K562 (cell line): ENCODE data around the gene CPT1C. TPM values are rescaled to one million over a fixed set of nuclear protein-coding genes. Genes with fewer than 3 reads are reported as not detected.

Source experiments
- ADNP ChIP-seq: fragments of 200-800 bp; sonication (Bioruptor generic); IDR thresholded peaks from 2 replicates; pipeline ENCODE4 v1.6.1; 2016; ENCODE audit warnings: missing genetic modification characterization, missing compliant biosample characterization
- AFF4 ChIP-seq: sonication (generic); formaldehyde crosslinking; IDR thresholded peaks from 2 replicates; pipeline ENCODE4 v1.8.0; 2023; ENCODE audit warnings: mild to moderate bottlenecking, missing genetic modification reagents
- ARID3B ChIP-seq: fragments of 250-450 bp; sonication (Bioruptor Pico); IDR thresholded peaks from 2 replicates; pipeline ENCODE4 v1.4.0; 2020; ENCODE audit warnings: borderline replicate concordance
- DPF2 ChIP-seq: fragments of 450-650 bp; IDR thresholded peaks from 2 replicates; pipeline ENCODE4 v1.6.1; 2016
- E2F8 ChIP-seq: fragments of 450-650 bp; IDR thresholded peaks from 2 replicates; pipeline ENCODE4 v1.7.1; 2018; ENCODE audit warnings: mild to moderate bottlenecking, low read depth; ENCODE audit not compliant: partially characterized antibody
- EHMT2 ChIP-seq: fragments of 450-650 bp; IDR thresholded peaks from 2 replicates; pipeline ENCODE4 v1.6.1; 2018; ENCODE audit warnings: antibody characterized with exemption
- ELF2 ChIP-seq: fragments of 250-450 bp; sonication (Bioruptor Pico); IDR thresholded peaks from 2 replicates; pipeline ENCODE4 v1.5.0; 2021; ENCODE audit warnings: mild to moderate bottlenecking
- EP300 ChIP-seq: IDR thresholded peaks from 2 replicates; pipeline ENCODE4 v1.6.1; 2012; ENCODE audit warnings: low read length, improper control_type of control experiment
- HDAC1 ChIP-seq, 2 experiments: fragments of 450-650 bp; IDR thresholded peaks; 2 replicates each; pipeline ENCODE4 v1.6.1; 2016 to 2017; ENCODE audit warnings: inconsistent platforms in 1 of 2, mild to moderate bottlenecking in 1 of 2, moderate library complexity in 1 of 2
- HMGN3 ChIP-seq: IDR thresholded peaks from 2 replicates; pipeline ENCODE4 v1.6.1; 2011; ENCODE audit warnings: borderline replicate concordance, low read depth, mild to moderate bottlenecking, mixed read lengths, low read length; ENCODE audit not compliant: insufficient read length; ENCODE audit errors: extremely low read depth
- HNRNPH1 ChIP-seq: fragments of 200-400 bp; formaldehyde crosslinking; optimal IDR thresholded peaks from 2 replicates; pipeline ENCODE3; 2017; ENCODE audit warnings: low read depth, mild to moderate bottlenecking, low read length, moderate library complexity
- NBN ChIP-seq: fragments of 450-650 bp; IDR thresholded peaks from 2 replicates; pipeline ENCODE4 v1.6.1; 2016; ENCODE audit warnings: low read depth, mild to moderate bottlenecking
- PHF8 ChIP-seq: fragments of 200-600 bp; sonication (generic); IDR thresholded peaks from 2 replicates; pipeline ENCODE4 v1.6.1; 2012; ENCODE audit warnings: mixed run types, mild to moderate bottlenecking, inconsistent platforms, low read length, moderate library complexity, borderline replicate concordance
- RAD51 ChIP-seq: fragments of 450-650 bp; IDR thresholded peaks from 2 replicates; pipeline ENCODE4 v1.7.1; 2016; ENCODE audit warnings: low read depth, mild to moderate bottlenecking, borderline replicate concordance
- SP2 ChIP-seq: IDR thresholded peaks from 2 replicates; pipeline ENCODE4 v1.6.1; 2011; ENCODE audit warnings: mild to moderate bottlenecking, low read depth, low read length, moderate library complexity; ENCODE audit not compliant: poor library complexity, severe bottlenecking; ENCODE audit errors: extremely low read depth
- SREBF1 ChIP-seq: fragments of 150-350 bp; IDR thresholded peaks from 2 replicates; pipeline ENCODE4 v1.6.1; 2014; ENCODE audit warnings: antibody characterized with exemption, low read depth, low read length, borderline replicate concordance
- TOE1 ChIP-seq, 2 experiments: fragments of 450-650 bp in 1 of 2; sonication (generic) in 1 of 2; formaldehyde crosslinking in 1 of 2; IDR thresholded peaks; 2 replicates each; pipeline versions ENCODE4 v1.7.1 to v1.8.0; 2016 to 2022; ENCODE audit warnings: borderline replicate concordance in 2 of 2, mild to moderate bottlenecking in 2 of 2, antibody characterized with exemption in 1 of 2, inconsistent platforms in 1 of 2, low read depth in 1 of 2, missing genetic modification reagents in 1 of 2, moderate library complexity in 1 of 2
- ZNF511 ChIP-seq: sonication (generic); formaldehyde crosslinking; IDR thresholded peaks from 2 replicates; pipeline ENCODE4 v1.8.0; 2022; ENCODE audit warnings: mild to moderate bottlenecking, missing genetic modification reagents
- polyA plus RNA-seq, 8 experiments: library from polyadenylated mRNA; depleted of rRNA in 4 of 8; stranded (reverse) in 5 of 8; unstranded in 3 of 8; fragments of >200 nt; fragmentation: Nextera tagmentation in 2 of 8; fragmentation: Illumina TruSeq in 1 of 8; extraction: Ambion mirVana in 2 of 8; extraction: Trizol in 1 of 8; gene quantifications; 2 replicates each; pipeline versions ENCODE4 v1.2.1 to v1.2.3, GENCODE V29; 2011 to 2014; ENCODE audit warnings: inconsistent platforms in 1 of 8, missing spikeins in 1 of 8
- total RNA-seq, 7 experiments: library from RNA; depleted of rRNA in 6 of 7; stranded (reverse); fragments of >200 nt in 6 of 7; fragmentation: Illumina TruSeq in 2 of 7; extraction: Trizol in 2 of 7; gene quantifications; 2 replicates each; pipeline versions ENCODE4 v1.2.1 to v1.2.3, GENCODE V29; 2011 to 2021; ENCODE audit warnings: low replicate concordance in 1 of 7

CPT1C gene
- total and polyA plus RNA-seq, 9 of the 15 experiments (the other 6 are each of a cell fraction or from before 2014, with no cell fraction given), result 1.9 to 12.3 (median 3.0) TPM

- TF ChIP-seq E2F8 (peak; percentile 66), ADNP (tag) (no peak), TOE1 (IDR thresholded peaks at IDR 0.05; ENCODE audit: borderline replicate concordance) (peak; percentile 17; the same call in 1 of the 2 replicates), TOE1 (CRISPR knock-in tag; IDR thresholded peaks at IDR 0.05; ENCODE audit: borderline replicate concordance, low read depth) (no peak), ZNF511 (no peak), NBN (peak; percentile 73; the same call in 1 of the 2 replicates), ELF2 (CRISPR knock-in tag) (peak; percentile 73; the same call in 1 of the 2 replicates), HDAC1 (IDR thresholded peaks at IDR 0.05) (peak; percentile 91 to 100; a peak in 3 of 4 replicates), ARID3B (CRISPR knock-in tag) (0 out of 2 replicates have a peak, but pooled peaks have one; percentile 38), SREBF1 (no peak), RAD51 (peak; percentile 28; the same call in 1 of the 2 replicates), EHMT2 (no peak), AFF4 (CRISPR knock-in tag) (peak; percentile 39; the same call in 1 of the 2 replicates), DPF2 (peak; percentile 28; the same call in 1 of the 2 replicates), HNRNPH1 (peak; percentile 62), HMGN3 (peak; percentile 76), EP300 (no peak), SP2 (no peak), PHF8 (peak; percentile 94)
Observed at GRCh38 chr19:49677231-49677900, 13.6 kb upstream of the CPT1C start, which contains the start of gene PRMT1 (continued).
